H54 (cell line): Measurements from ENCODE around the gene C5AR1.
A peak's percentile ranks its signal among the peaks of the same experiment; 100 is the strongest.

ENCODE experiments used
- DNase-seq: peaks from one replicate; pipeline ENCODE4 v3.0.0; 2011; ENCODE audit warnings: low spot score, mixed read lengths; ENCODE audit not compliant: insufficient read length
- FAIRE-seq: peaks from 3 replicates; lab custom pipeline; 2011; peaks lifted over from hg19 to GRCh38; lab: Jason Lieb, UNC
- POLR2A ChIP-seq: IDR thresholded peaks from 2 replicates; pipeline ENCODE4 v1.6.1; 2011; ENCODE audit warnings: low read depth, mild to moderate bottlenecking, low read length

The C5AR1 gene

DNA sequence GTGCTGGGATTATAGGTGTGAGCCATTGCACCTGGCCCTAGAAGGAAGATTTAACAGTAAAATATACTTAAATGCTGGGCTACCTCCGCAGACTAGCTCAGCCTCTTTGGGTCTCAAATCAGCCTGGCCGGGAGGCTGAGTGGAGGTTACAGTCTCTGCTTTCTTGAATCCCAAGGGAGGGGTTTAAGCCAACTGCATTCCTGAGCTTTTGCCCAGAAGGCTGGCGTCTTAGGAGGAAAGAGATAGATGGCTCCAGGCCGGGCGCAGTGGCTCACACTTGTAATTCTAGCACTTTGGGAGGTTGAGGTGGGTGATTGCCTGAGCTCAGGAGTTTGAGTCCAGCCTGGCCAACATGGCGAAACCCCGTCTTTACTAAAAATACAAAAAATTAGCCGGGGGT, 623 bp upstream of the C5AR1 start:
- DNase-seq (no peak), FAIRE-seq (no peak)
- TF ChIP-seq POLR2A = no peak

DNA sequence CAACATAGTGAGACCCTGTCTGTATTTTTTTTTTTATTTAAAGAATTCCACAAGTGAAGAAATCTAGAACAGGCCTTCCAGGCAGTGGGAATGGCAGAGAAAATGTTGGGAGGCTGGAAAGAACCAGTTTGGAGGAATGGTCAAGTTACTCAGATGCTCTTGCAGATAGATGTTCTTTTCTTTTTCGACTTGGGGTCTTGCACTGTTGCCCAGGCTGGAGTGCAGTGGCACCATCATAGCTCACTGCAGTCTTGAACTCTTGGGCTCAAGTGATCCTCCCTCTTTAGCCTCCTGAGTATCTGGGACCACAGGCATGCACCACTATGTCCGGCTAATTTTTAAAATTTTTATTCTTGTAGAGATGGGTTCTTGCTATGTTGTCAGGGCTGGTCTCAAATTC, 662 bp downstream of the C5AR1 start:
- no peak for FAIRE-seq
- no peak for TF ChIP-seq POLR2A

DNA sequence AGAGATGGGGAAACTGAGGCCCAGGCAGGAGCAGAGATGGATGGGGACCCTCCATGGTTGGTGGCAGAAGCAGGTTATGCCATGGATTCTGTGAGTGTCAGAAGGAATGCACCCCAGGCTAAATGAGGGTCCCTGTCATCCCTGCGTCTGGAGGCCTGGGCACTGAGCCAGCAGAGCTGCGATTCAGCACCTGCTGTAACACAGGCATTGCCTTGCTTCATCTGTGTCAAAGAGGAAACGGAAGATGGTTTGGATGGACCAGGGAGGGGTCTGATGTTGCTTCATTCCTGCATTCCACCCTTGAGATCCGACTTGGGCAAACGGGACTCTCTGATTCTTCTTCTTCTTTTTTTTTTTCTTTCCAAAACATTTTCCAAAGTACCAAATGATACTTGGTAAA, 1.2 kb downstream of the C5AR1 start:
- TF ChIP-seq POLR2A = no peak
- FAIRE-seq (no peak), DNase-seq (no peak)

More for the DNA sequence above, 662 bp downstream of the C5AR1 start:
- DNase-seq = no peak

DNA sequence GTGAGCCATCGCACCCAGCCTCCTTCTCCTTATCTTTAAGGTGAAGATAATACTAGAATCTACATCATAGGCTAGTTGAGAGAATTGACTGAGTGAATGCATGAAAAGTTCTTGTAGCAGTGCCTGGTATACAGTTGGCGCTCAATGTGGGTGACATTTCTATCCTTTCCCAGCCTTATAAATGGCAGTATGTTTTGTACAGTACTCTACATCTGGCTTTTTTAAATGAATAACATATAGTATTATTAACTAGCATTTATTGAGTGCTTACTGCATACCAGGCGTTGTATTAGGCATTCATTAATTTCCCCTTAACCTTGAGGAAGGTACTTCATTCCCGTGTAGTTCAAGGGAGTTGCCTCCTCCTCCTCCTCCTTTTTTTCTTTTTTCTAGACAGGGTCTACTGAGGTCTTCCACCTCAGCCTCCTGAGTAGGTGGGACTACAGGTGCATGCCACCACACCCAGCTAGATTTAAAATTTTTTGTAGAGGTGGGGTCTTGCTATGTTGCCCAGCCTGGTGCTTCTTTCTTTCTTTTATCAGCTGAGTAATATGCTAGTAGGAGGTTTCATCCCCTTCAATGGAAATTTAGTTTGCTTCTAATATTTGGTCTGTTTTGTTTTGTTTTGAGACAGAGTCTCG, 2.8 kb downstream of the C5AR1 start:
- DNase-seq (no peak), FAIRE-seq (no peak)
- no peak for TF ChIP-seq POLR2A

DNA sequence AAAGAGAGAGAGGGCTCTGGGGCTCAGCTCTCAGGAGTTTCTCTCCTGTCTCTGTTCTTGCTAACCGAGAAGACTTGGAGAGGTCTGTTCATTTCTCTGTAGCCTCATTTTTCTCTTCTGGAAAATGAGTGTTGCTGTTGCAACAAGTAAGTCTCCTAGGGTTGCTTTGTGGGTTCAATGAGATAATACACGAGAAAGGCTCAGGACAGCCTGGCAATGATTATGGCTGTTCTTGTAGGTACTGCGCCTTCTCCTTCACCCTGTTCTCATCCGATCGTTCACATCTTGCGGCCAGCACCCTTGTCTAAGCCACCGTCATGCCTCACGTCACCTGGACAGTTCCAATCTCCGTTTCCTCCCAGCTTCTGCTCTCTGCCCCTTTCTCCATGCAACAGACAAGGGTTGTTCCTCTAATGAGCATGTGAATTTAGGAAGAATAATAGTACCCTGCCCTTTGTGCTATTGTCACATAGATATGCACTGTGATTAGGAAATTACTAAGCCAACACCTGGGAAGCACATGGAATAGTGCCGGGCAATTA, 4.2 kb downstream of the C5AR1 start:
- no peak for DNase-seq
- FAIRE-seq = no peak
- TF ChIP-seq POLR2A = no peak

DNA sequence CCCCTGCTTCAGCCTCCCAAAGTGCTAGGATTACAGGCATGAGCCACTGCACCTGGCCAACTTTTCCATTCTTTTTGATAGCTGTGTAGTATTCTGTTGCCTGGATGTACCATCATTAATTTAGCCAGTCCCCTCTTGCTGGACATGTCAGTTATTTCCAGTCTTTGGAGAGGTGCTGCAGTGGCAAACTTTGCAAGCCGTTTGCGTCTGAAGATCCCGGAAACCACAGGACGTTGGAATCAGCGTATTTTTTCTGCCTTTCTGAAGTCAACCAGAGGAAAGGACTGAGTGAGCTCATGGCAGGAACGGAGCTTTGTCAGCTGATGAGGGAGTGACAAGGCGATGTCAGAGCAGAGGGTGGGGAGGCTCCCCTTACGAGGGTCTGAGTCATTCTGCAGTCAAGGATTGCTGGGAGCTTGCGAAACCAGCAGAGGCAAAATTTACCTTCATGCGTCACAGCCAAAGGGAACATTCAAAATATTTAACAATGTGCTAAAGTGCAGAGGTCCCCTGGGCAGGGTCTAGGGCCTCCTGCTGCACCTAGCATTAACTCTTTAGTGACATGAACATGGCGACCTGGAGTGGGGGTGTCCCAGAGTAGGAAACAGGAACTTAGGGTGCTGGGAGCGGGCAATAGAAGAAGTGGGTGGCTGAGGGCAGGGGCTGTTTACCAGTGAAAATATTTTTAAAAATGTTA, 5.6 kb downstream of the C5AR1 start:
- FAIRE-seq (peak; percentile 94), DNase-seq (peak; percentile 79)
- TF ChIP-seq POLR2A = no peak

DNA sequence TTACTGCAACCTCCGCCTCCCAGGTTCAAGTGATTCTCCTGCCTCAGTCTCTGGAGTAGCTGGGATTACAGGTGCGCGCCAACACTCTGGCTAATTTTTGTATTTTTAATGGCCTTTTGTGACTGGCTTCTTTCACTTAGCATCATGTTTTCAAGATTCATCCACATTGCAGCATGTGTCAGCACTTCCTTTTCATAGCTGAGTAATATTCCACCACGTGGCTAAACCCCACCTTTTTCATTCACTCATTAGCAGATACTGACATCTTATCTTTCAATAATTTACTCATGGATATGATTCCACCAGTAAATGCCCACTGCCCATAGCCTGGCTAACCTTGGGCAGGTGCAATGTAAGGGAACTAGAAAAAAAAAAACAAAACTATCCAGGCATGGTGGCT, 6.9 kb downstream of the C5AR1 start:
- FAIRE-seq = no peak
- DNase-seq = no peak
- no peak for TF ChIP-seq POLR2A

DNA sequence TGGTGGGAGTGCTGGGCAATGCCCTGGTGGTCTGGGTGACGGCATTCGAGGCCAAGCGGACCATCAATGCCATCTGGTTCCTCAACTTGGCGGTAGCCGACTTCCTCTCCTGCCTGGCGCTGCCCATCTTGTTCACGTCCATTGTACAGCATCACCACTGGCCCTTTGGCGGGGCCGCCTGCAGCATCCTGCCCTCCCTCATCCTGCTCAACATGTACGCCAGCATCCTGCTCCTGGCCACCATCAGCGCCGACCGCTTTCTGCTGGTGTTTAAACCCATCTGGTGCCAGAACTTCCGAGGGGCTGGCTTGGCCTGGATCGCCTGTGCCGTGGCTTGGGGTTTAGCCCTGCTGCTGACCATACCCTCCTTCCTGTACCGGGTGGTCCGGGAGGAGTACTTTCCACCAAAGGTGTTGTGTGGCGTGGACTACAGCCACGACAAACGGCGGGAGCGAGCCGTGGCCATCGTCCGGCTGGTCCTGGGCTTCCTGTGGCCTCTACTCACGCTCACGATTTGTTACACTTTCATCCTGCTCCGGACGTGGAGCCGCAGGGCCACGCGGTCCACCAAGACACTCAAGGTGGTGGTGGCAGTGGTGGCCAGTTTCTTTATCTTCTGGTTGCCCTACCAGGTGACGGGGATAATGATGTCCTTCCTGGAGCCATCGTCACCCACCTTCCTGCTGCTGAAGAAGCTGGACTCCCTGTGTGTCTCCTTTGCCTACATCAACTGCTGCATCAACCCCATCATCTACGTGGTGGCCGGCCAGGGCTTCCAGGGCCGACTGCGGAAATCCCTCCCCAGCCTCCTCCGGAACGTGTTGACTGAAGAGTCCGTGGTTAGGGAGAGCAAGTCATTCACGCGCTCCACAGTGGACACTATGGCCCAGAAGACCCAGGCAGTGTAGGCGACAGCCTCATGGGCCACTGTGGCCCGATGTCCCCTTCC, 10.5 kb downstream of the C5AR1 start:
- FAIRE-seq (no peak), DNase-seq (no peak)
- TF ChIP-seq POLR2A = no peak

DNA sequence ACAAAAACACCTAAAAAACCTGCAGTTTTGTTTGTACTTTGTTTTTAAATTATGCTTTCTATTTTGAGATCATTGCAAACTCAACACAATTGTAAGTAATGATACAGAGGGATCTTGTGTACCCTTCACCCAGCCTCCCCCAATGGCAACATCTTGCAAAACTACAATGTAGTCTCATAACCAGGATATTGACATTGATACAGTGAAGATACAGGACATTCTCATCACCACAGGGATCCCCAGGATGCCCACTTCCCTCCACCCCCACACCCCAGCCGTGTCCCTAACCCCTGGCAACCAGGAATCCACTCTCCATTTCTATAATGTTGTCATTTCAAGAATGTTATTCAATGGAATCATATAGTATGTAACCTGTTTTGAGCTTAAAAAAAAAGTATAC, 12.0 kb downstream of the C5AR1 start:
- DNase-seq (no peak), FAIRE-seq (no peak)

DNA sequence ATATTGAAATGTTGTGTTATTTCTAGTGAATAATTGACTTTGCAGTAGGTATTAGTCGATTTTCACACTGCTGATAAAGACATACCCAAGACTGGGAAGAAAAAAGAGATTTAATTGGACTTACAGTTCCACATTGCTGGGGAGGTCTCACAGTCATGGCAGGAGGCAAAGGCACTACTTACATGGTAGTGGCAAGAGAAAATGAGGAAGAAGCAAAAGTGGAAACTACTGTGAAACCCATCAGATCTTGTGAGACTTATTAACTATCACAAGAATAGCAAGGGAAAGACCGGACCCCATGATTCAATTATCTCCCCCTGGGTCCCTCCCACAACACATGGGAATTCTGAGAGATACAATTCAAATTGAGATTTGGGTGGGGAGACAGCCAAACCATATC, 12.4 kb downstream of the C5AR1 start:
- FAIRE-seq (no peak), DNase-seq (no peak)
- no peak for TF ChIP-seq POLR2A

More for the DNA sequence above, 12.0 kb downstream of the C5AR1 start:
- no peak for TF ChIP-seq POLR2A

DNA sequence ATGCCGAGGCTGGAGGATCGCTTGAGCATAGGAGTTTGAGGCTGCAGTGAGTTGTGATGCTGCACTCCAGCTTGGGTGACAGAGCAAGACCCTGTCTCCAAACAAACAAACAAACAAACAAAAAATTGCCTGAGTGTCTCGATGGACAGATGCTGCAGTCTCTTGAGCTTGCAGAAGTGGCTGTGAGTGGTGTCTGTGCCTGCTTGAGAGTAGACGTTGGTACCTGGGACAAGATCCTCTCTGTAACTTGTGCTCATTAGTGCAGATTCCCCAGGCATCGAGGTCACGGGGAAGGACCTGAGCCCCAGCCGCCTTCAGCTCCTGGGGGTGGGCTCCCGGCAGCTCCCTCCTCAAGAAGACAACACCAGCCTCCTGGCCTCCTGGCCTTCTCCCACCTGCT, 13.7 kb downstream of the C5AR1 start:
- FAIRE-seq (no peak), DNase-seq (no peak)
- no peak for TF ChIP-seq POLR2A

DNA sequence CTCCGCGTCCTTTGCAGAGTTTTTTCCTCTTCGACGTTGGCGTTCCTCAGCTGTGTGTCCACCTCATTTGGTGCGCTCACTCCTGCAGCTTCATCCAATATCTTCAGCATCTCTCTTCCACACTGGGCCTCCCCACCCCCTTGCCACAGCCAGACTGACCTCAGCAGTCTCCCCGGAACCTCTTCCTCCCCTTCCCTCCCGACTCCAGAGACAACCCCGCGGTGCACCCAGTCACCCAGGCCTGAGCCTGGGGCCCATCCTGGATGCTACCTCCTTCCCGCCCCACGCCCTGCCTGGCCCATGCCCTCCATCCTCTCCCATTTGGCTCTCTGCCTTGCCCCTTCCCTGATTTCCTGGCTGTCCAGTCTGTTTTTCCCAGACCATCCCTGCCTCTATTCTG, 14.2 kb downstream of the C5AR1 start:
- FAIRE-seq = no peak
- TF ChIP-seq POLR2A = no peak
- no peak for DNase-seq

DNA sequence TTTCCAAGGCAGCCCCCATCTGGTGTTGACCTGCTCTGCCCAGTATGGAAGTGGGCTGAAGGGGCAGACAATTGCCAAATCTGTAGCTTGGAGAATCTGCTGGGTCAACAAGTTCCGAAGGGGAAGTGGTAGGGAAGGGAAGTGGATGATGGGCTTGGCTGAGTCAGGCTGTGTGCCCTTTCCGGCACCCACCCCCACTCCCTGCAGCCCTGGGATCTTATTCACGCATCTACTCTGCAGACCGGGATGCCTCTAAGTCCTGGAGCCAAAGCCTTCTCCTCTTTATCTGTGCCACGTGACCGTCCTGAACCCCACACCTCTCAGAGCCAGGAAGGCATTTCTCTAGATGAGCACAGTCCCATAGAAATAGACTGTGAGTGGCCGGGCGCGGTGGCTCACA, 14.8 kb downstream of the C5AR1 start:
- FAIRE-seq = no peak
- no peak for DNase-seq
- no peak for TF ChIP-seq POLR2A

DNA sequence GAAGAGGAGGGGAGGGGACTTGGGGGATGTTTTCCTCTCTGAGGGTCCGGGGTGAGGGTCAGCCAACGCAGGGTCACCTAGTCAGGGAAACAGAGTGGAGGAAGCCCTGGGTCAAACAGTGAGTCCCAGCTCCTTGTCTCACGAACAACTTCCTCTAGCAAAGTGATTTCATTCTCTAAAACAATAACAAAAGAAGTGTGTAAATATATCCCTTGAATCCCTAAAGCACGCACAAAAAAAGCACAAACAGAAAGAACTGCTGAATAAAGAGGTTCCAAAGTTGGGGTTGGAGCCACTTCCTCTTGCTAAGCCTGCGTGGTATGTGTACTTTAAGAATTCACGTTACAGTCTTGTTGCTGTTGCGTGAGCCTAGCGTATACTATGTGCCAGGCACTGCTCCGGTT, 20.8 kb downstream of the C5AR1 start:
- FAIRE-seq (no peak), DNase-seq (no peak)
- no peak for TF ChIP-seq POLR2A
